HEK293 (cell line): ENCODE results near the gene TMEM270.

ENCODE experiments used
- ELK4 ChIP-seq: IDR thresholded peaks from 2 replicates; pipeline ENCODE4 v1.6.1; 2011; ENCODE audit warnings: mild to moderate bottlenecking, low read depth, low read length, borderline replicate concordance
- ZBTB20 ChIP-seq: fragments of 450-650 bp; formaldehyde crosslinking; IDR thresholded peaks from 2 replicates; pipeline ENCODE4 v1.5.1; 2016; ENCODE audit warnings: missing biosample characterization, missing genetic modification characterization
- ZBTB21 ChIP-seq: fragments of 450-650 bp; formaldehyde crosslinking; IDR thresholded peaks from 2 replicates; pipeline ENCODE4 v1.5.1; 2017; ENCODE audit warnings: missing biosample characterization, missing genetic modification characterization
- ZNF184 ChIP-seq: fragments of 450-650 bp; IDR thresholded peaks from 2 replicates; pipeline ENCODE4 v1.5.1; 2018; ENCODE audit warnings: missing biosample characterization, mild to moderate bottlenecking, missing genetic modification characterization
- ZNF292 ChIP-seq: fragments of 450-650 bp; formaldehyde crosslinking; IDR thresholded peaks from 2 replicates; pipeline ENCODE4 v1.5.1; 2016; ENCODE audit warnings: low read depth, missing biosample characterization, missing genetic modification characterization, borderline replicate concordance
- ZNF501 ChIP-seq: fragments of 450-650 bp; formaldehyde crosslinking; IDR thresholded peaks from 2 replicates; pipeline ENCODE4 v1.5.1; 2016; ENCODE audit warnings: missing biosample characterization, missing genetic modification characterization
- ZNF571 ChIP-seq: fragments of 450-650 bp; formaldehyde crosslinking; IDR thresholded peaks from 2 replicates; pipeline ENCODE4 v1.5.0; 2017; ENCODE audit warnings: missing biosample characterization, missing genetic modification characterization
- TF ChIP-seq, protein P1 (sequence below): fragments of 450-650 bp; formaldehyde crosslinking; IDR thresholded peaks from 2 replicates; pipeline ENCODE4 v1.5.1; 2016; ENCODE audit warnings: missing biosample characterization, missing genetic modification characterization
- TF ChIP-seq, protein P2 (sequence below): fragments of 450-650 bp; formaldehyde crosslinking; IDR thresholded peaks from 2 replicates; pipeline ENCODE4 v1.5.1; 2016; ENCODE audit warnings: missing biosample characterization, missing genetic modification characterization, borderline replicate concordance
- TF ChIP-seq, protein P3 (sequence below): fragments of 450-650 bp; formaldehyde crosslinking; IDR thresholded peaks from 2 replicates; pipeline ENCODE4 v1.5.1; 2016; ENCODE audit warnings: missing biosample characterization, missing genetic modification characterization

GRCh38 chr7:73896454-73896853 is 35.5 kb downstream of the TMEM270 start:
- TF ChIP-seq, protein P1, sequence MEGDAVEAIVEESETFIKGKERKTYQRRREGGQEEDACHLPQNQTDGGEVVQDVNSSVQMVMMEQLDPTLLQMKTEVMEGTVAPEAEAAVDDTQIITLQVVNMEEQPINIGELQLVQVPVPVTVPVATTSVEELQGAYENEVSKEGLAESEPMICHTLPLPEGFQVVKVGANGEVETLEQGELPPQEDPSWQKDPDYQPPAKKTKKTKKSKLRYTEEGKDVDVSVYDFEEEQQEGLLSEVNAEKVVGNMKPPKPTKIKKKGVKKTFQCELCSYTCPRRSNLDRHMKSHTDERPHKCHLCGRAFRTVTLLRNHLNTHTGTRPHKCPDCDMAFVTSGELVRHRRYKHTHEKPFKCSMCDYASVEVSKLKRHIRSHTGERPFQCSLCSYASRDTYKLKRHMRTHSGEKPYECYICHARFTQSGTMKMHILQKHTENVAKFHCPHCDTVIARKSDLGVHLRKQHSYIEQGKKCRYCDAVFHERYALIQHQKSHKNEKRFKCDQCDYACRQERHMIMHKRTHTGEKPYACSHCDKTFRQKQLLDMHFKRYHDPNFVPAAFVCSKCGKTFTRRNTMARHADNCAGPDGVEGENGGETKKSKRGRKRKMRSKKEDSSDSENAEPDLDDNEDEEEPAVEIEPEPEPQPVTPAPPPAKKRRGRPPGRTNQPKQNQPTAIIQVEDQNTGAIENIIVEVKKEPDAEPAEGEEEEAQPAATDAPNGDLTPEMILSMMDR (tag by site-specific recombination), result no peak
- no peak for TF ChIP-seq ZNF501
- no peak for TF ChIP-seq ZNF184 (tag by site-specific recombination)
- no peak for TF ChIP-seq ZBTB20 (tag by site-specific recombination)
- TF ChIP-seq, protein P2, sequence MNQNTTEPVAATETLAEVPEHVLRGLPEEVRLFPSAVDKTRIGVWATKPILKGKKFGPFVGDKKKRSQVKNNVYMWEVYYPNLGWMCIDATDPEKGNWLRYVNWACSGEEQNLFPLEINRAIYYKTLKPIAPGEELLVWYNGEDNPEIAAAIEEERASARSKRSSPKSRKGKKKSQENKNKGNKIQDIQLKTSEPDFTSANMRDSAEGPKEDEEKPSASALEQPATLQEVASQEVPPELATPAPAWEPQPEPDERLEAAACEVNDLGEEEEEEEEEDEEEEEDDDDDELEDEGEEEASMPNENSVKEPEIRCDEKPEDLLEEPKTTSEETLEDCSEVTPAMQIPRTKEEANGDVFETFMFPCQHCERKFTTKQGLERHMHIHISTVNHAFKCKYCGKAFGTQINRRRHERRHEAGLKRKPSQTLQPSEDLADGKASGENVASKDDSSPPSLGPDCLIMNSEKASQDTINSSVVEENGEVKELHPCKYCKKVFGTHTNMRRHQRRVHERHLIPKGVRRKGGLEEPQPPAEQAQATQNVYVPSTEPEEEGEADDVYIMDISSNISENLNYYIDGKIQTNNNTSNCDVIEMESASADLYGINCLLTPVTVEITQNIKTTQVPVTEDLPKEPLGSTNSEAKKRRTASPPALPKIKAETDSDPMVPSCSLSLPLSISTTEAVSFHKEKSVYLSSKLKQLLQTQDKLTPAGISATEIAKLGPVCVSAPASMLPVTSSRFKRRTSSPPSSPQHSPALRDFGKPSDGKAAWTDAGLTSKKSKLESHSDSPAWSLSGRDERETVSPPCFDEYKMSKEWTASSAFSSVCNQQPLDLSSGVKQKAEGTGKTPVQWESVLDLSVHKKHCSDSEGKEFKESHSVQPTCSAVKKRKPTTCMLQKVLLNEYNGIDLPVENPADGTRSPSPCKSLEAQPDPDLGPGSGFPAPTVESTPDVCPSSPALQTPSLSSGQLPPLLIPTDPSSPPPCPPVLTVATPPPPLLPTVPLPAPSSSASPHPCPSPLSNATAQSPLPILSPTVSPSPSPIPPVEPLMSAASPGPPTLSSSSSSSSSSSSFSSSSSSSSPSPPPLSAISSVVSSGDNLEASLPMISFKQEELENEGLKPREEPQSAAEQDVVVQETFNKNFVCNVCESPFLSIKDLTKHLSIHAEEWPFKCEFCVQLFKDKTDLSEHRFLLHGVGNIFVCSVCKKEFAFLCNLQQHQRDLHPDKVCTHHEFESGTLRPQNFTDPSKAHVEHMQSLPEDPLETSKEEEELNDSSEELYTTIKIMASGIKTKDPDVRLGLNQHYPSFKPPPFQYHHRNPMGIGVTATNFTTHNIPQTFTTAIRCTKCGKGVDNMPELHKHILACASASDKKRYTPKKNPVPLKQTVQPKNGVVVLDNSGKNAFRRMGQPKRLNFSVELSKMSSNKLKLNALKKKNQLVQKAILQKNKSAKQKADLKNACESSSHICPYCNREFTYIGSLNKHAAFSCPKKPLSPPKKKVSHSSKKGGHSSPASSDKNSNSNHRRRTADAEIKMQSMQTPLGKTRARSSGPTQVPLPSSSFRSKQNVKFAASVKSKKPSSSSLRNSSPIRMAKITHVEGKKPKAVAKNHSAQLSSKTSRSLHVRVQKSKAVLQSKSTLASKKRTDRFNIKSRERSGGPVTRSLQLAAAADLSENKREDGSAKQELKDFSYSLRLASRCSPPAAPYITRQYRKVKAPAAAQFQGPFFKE (tag by site-specific recombination), result no peak
- TF ChIP-seq ZNF571 (tag by site-specific recombination), result no peak
- TF ChIP-seq ELK4, result no peak
- TF ChIP-seq ZNF292 (tag by site-specific recombination), result no peak
- TF ChIP-seq, protein P3, sequence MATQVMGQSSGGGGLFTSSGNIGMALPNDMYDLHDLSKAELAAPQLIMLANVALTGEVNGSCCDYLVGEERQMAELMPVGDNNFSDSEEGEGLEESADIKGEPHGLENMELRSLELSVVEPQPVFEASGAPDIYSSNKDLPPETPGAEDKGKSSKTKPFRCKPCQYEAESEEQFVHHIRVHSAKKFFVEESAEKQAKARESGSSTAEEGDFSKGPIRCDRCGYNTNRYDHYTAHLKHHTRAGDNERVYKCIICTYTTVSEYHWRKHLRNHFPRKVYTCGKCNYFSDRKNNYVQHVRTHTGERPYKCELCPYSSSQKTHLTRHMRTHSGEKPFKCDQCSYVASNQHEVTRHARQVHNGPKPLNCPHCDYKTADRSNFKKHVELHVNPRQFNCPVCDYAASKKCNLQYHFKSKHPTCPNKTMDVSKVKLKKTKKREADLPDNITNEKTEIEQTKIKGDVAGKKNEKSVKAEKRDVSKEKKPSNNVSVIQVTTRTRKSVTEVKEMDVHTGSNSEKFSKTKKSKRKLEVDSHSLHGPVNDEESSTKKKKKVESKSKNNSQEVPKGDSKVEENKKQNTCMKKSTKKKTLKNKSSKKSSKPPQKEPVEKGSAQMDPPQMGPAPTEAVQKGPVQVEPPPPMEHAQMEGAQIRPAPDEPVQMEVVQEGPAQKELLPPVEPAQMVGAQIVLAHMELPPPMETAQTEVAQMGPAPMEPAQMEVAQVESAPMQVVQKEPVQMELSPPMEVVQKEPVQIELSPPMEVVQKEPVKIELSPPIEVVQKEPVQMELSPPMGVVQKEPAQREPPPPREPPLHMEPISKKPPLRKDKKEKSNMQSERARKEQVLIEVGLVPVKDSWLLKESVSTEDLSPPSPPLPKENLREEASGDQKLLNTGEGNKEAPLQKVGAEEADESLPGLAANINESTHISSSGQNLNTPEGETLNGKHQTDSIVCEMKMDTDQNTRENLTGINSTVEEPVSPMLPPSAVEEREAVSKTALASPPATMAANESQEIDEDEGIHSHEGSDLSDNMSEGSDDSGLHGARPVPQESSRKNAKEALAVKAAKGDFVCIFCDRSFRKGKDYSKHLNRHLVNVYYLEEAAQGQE (tag by site-specific recombination), result no peak
- no peak for TF ChIP-seq ZBTB21 (tag by site-specific recombination)
